GM06990 (cell line): Measurements from ENCODE around the gene ACTL9.

ENCODE experiments used
- DNase-seq: peaks from one replicate; pipeline ENCODE4 v3.0.0-alpha.2; 2011; ENCODE audit not compliant: insufficient read length; ENCODE audit errors: extremely low read depth
- H3K27me3 ChIP-seq: replicated peaks from 2 replicates; pipeline ENCODE4 v1.6.0; 2011; ENCODE audit warnings: low read length; ENCODE audit not compliant: control insufficient read depth, insufficient read depth
- H3K36me3 ChIP-seq: 2 replicates; pipeline ENCODE4 v1.5.1; 2011; ENCODE audit warnings: low read length; ENCODE audit not compliant: control insufficient read depth, insufficient read depth
- H3K4me3 ChIP-seq: replicated peaks from 2 replicates; pipeline ENCODE4 v1.5.1; 2011; ENCODE audit warnings: low read depth, mild to moderate bottlenecking, control low read depth, low read length
- TF ChIP-seq, protein P1 (sequence below): IDR thresholded peaks from 2 replicates; pipeline ENCODE4 v1.5.1; 2011; ENCODE audit warnings: low read length, control low read depth, mild to moderate bottlenecking, inconsistent platforms; ENCODE audit not compliant: insufficient read depth, poor library complexity, severe bottlenecking

The ACTL9 gene

DNA sequence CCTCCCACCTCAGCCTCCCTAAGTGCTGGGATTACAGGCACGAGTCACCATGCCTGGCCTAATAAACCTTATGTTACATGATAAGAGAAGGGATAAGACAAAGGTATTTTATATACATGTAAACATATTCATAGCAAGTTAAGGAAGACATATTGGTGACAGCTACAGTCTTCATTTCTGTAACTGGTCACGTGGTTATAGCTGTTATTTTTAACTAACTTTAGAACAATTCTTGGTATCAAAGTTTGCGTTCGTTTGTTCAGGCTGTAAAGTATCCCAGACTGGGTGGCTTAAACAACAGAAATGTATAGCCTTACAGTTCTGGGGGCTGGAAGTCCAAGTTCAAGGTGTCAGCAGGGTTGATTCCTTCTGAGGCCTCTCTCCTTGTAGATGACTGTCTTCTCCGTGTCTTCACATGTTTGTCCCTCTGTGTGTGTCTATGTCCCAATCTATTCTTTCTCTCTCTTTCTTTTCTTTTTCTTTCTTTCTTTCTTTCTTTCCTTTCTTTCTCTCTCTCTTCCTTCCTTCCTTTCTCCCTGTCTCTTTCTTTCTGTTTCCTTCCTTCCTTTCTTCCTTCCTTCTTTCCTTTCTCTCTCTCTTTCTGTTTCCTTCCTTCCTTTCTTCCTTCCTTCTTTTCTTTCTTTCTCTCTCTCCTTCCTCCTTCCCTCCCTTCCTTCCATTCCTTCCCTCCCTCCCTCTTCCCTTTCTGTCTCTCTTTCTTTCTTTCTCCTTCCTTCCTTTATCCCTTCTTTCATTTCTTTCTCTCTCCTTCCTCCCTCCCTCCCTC, 7.6 kb downstream of the ACTL9 start:
- H3K4me3 ChIP-seq = no peak overlapping the region
- H3K36me3 ChIP-seq = no peaks in the 10 kb centered on the region
- no peak for DNase-seq
- TF ChIP-seq, protein P1, sequence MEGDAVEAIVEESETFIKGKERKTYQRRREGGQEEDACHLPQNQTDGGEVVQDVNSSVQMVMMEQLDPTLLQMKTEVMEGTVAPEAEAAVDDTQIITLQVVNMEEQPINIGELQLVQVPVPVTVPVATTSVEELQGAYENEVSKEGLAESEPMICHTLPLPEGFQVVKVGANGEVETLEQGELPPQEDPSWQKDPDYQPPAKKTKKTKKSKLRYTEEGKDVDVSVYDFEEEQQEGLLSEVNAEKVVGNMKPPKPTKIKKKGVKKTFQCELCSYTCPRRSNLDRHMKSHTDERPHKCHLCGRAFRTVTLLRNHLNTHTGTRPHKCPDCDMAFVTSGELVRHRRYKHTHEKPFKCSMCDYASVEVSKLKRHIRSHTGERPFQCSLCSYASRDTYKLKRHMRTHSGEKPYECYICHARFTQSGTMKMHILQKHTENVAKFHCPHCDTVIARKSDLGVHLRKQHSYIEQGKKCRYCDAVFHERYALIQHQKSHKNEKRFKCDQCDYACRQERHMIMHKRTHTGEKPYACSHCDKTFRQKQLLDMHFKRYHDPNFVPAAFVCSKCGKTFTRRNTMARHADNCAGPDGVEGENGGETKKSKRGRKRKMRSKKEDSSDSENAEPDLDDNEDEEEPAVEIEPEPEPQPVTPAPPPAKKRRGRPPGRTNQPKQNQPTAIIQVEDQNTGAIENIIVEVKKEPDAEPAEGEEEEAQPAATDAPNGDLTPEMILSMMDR = no peak
- H3K27me3 ChIP-seq = no peaks in the 10 kb centered on the region

DNA sequence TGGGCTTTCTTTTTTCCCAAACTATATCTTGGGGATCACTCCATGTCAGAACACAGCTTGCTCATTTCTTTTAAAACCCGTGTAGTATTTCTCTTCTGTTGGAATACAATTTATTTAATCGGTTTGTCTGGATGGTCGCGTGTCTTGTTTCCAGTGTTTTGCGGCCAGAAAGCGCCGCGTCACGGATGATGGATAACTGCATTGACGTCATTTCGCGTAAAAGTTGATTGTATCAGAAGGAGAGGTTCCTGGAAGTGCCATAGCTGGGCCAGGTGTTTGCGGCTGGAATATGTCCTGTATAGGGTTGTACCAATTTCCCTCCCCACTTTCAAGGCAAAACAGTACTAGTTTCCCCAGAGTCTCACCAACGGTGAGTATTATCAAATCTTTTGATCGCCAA, 9.7 kb downstream of the ACTL9 start:
- no peak for DNase-seq
- no peaks in the 10 kb centered on the region for H3K36me3 ChIP-seq
- no peak overlapping the region for H3K4me3 ChIP-seq
- TF ChIP-seq, protein P1 = no peak
- H3K27me3 ChIP-seq = no peaks in the 10 kb centered on the region

DNA sequence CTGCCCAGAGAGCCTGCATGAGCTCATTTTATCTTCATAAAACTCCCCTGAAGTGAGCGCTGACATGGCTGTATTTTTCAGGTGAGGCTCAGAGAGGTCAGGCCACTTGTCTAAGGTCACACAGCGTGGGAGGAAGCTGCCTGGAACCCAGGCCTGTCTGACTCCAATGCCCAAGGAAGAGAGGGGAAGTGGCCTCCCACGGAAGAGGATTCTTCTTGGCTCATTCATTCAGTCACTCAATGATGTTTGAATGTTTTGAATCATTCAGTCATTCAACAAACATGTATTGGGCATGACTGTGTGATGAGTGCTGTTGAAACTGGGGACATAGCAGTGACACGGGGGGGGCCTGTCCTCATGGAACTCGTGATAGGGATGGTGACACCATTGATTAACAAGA, 12.0 kb downstream of the ACTL9 start:
- Histone ChIP-seq H3K27me3 (no peaks in the 10 kb centered on the region), H3K36me3 (no peaks in the 10 kb centered on the region), H3K4me3 (no peak overlapping the region)
- no peak for DNase-seq
- TF ChIP-seq, protein P1 = no peak

DNA sequence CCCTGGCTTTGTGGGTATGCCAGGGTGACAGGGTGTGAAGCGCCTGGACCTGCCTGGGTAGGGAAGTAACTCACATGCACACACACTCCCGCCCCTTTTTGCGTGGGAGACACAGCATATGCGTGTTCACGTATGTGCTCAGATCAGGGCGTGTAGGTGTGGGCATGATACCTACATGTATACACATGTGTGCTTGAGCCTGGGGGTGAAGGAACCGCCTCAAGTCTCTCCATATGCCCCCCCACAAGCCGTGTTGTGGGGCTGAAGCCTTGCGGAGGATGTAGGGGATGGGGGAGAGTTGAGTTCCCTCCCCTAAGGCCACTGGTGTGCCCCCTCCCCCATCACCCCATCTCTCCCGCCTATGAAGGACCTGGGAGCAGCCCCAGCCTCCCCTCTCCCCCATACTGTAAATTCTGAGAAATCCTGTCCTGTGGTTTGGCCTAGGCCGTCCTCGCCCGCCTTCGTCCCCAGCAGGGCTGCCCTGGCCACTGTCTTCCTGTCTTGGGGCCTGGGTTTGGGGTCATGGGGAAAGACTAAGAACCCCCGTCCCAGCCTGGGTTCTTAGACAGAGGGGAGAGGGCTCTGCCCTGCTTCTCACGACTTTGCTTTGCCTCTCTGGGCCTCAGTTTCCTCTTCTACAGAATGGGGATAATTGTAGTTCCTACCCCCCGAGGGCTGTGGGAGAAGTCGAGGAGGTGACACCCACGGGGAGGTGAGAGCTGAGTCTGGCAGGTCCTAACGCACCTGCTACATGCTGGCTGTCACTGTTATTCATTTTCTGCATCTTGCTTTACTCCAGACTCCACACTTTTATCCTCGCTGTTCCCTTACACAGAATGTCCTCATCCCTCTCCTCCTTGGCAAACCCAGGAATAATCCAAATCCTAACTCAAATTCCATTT, 14.3 kb downstream of the ACTL9 start:
- DNase-seq = no peak
- TF ChIP-seq, protein P1 = no peak
- H3K27me3 ChIP-seq = no peaks in the 10 kb centered on the region

DNA sequence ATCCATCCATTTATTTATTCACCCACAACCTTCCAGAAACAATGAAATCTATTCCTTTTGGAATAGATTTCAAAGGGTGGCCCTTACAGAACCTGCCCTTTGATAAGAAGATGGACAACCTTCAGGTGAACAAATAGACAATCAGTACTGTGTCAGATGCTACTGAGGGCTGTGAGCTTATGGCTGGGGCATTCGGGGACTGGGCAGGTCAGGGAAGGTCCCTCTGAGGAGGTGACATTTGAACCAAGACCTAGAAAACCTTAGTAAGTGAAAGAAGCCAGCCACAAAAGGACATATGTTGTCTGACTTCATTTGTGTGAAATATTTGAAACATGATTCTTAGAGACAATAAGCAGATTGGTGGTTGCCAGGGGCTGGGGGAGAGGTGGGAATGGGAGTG, 15.7 kb downstream of the ACTL9 start:
- H3K36me3 ChIP-seq = no peaks in the 10 kb centered on the region
- H3K4me3 ChIP-seq = no peak overlapping the region
- no peaks in the 10 kb centered on the region for H3K27me3 ChIP-seq
- DNase-seq = no peak
- TF ChIP-seq, protein P1 = no peak

More for the DNA sequence above, 14.3 kb downstream of the ACTL9 start:
- Histone ChIP-seq H3K4me3 (no peak overlapping the region), H3K36me3 (no peaks in the 10 kb centered on the region)
